ENCODE measurements around the gene BPHL.
"Not testable (repeated sequence)": the region's sequence is repeated elsewhere in the genome, so short reads cannot be mapped to it uniquely, and the experiment has no call there.

BPHL gene

GRCh38 chr6:3186974-3187382, 68.5 kb downstream of the BPHL start:
- no peak for DNase-seq

GRCh38 chr6:3188262-3188661, 69.8 kb downstream of the BPHL start:
- no peak for DNase-seq

GRCh38 chr6:3189192-3189591, 70.7 kb downstream of the BPHL start:
- not testable (repeated sequence) for DNase-seq

GRCh38 chr6:3190056-3190455, 71.5 kb downstream of the BPHL start:
- DNase-seq: no peak

GRCh38 chr6:3190779-3191178, 72.3 kb downstream of the BPHL start:
- no peak for DNase-seq

- DNase-seq: no peak
Observed at GRCh38 chr6:3193102-3193849, 74.8 kb downstream of the BPHL start.

- peak; percentile 18 for DNase-seq
Observed at GRCh38 chr6:3194535-3195419, 76.3 kb downstream of the BPHL start.

- no peak for DNase-seq
Observed at GRCh38 chr6:3195420-3195694, 76.8 kb downstream of the BPHL start.

GRCh38 chr6:3195695-3196497, 77.4 kb downstream of the BPHL start:
- no peak for DNase-seq

GRCh38 chr6:3196770-3197169, 78.3 kb downstream of the BPHL start:
- DNase-seq: no peak

- DNase-seq: not testable (repeated sequence)
Observed at GRCh38 chr6:3197734-3198133, 79.2 kb downstream of the BPHL start.

GRCh38 chr6:3199382-3199781, 80.9 kb downstream of the BPHL start:
- no peak for DNase-seq

- no peak for DNase-seq
Observed at GRCh38 chr6:3200682-3201081, 82.2 kb downstream of the BPHL start.

GRCh38 chr6:3201388-3201787, 82.9 kb downstream of the BPHL start:
- DNase-seq: no peak
